Colon (tissue), 2 donors: ENCODE data around the gene MBOAT1.
"Not testable (repeated sequence)": the region's sequence is repeated elsewhere in the genome, so short reads cannot be mapped to it uniquely, and the experiment has no call there.

Experiments used
- FAIRE-seq: peaks from 2 replicates; lab custom pipeline; 2012; peaks lifted over from hg19 to GRCh38; lab: Jason Lieb, UNC
- donor health status: control.
- donor health status: control.

The MBOAT1 gene

GRCh38 chr6:20172842-20173456 lies 39.3 kb downstream of the MBOAT1 start:
- FAIRE-seq, result no peak

- FAIRE-seq, result no peak
Observed at GRCh38 chr6:20170455-20171148, 41.7 kb downstream of the MBOAT1 start.

GRCh38 chr6:20169786-20170185 lies 42.5 kb downstream of the MBOAT1 start:
- no peak for FAIRE-seq

GRCh38 chr6:20169119-20169557 lies 43.1 kb downstream of the MBOAT1 start:
- no peak for FAIRE-seq

GRCh38 chr6:20168690-20169089 lies 43.6 kb downstream of the MBOAT1 start:
- no peak for FAIRE-seq

GRCh38 chr6:20167601-20168000 lies 44.7 kb downstream of the MBOAT1 start:
- FAIRE-seq, result no peak

- FAIRE-seq, result no peak
Observed at GRCh38 chr6:20166210-20166609, 46.1 kb downstream of the MBOAT1 start.

- FAIRE-seq, result no peak
Observed at GRCh38 chr6:20162515-20162914, 49.8 kb downstream of the MBOAT1 start.

GRCh38 chr6:20160541-20161283 lies 51.6 kb downstream of the MBOAT1 start:
- FAIRE-seq, result no peak

- no peak for FAIRE-seq
Observed at GRCh38 chr6:20159781-20160540, 52.3 kb downstream of the MBOAT1 start.

GRCh38 chr6:20159098-20159497 lies 53.2 kb downstream of the MBOAT1 start:
- no peak for FAIRE-seq

GRCh38 chr6:20158676-20159075 lies 53.6 kb downstream of the MBOAT1 start:
- no peak for FAIRE-seq

GRCh38 chr6:20156824-20157223 lies 55.4 kb downstream of the MBOAT1 start:
- no peak for FAIRE-seq

GRCh38 chr6:20154753-20155152 lies 57.5 kb downstream of the MBOAT1 start:
- FAIRE-seq, result no peak

GRCh38 chr6:20153194-20153593 lies 59.1 kb downstream of the MBOAT1 start:
- no peak for FAIRE-seq

GRCh38 chr6:20148433-20148832 lies 63.8 kb downstream of the MBOAT1 start:
- no peak for FAIRE-seq

GRCh38 chr6:20147469-20147868 lies 64.8 kb downstream of the MBOAT1 start:
- no peak for FAIRE-seq

GRCh38 chr6:20146831-20147230 lies 65.4 kb downstream of the MBOAT1 start:
- not testable (repeated sequence) for FAIRE-seq

- FAIRE-seq, result no peak
Observed at GRCh38 chr6:20146291-20146690, 66.0 kb downstream of the MBOAT1 start.

- no peak for FAIRE-seq
Observed at GRCh38 chr6:20142866-20143265, 69.4 kb downstream of the MBOAT1 start.

- no peak for FAIRE-seq
Observed at GRCh38 chr6:20141931-20142330, 70.3 kb downstream of the MBOAT1 start.
